GM23338 (cell line): ENCODE measurements around the gene RAB25. TPM values are rescaled to one million over a fixed set of nuclear protein-coding genes. Genes with fewer than 3 reads are reported as not detected.

Experiments used
- ATAC-seq: fragments of 200-7000 bp; cut with Tn5 transposase; 3 replicates; pipeline ENCODE4 v1.9.1; 2020
- DNase-seq: peaks from one replicate; pipeline ENCODE4 v3.0.0-alpha.2; 2015; ENCODE audit warnings: low spot score
- H2AFZ ChIP-seq: fragments of 200-600 bp; sonication (generic); 2 replicates; pipeline ENCODE4 v1.8.0; 2016; ENCODE audit warnings: antibody characterized with exemption, mild to moderate bottlenecking, moderate library complexity
- H3F3A ChIP-seq: fragments of 200-600 bp; sonication (generic); replicated peaks from 2 replicates; pipeline ENCODE4 v1.8.0; 2017; ENCODE audit warnings: antibody characterized with exemption, mixed run types, low read depth
- H3K27ac ChIP-seq: fragments of 200-600 bp; sonication (generic); 2 replicates; pipeline ENCODE4 v1.6.1; 2016; ENCODE audit warnings: low read depth
- H3K27me3 ChIP-seq: fragments of 200-600 bp; sonication (generic); 2 replicates; pipeline ENCODE4 v1.8.0; 2016; ENCODE audit warnings: mild to moderate bottlenecking, mixed run types, moderate library complexity; ENCODE audit not compliant: insufficient read depth
- H3K36me3 ChIP-seq: fragments of 200-600 bp; sonication (generic); 2 replicates; pipeline ENCODE4 v1.8.0; 2016; ENCODE audit warnings: mild to moderate bottlenecking; ENCODE audit not compliant: insufficient read depth
- H3K4me1 ChIP-seq: fragments of 200-600 bp; sonication (generic); 2 replicates; pipeline ENCODE4 v1.8.0; 2016; ENCODE audit warnings: mild to moderate bottlenecking, moderate library complexity; ENCODE audit not compliant: insufficient read depth
- H3K4me2 ChIP-seq: fragments of 200-600 bp; sonication (generic); 2 replicates; pipeline ENCODE4 v1.7.1; 2017; ENCODE audit warnings: mixed run types
- H3K4me3 ChIP-seq: fragments of 200-600 bp; sonication (generic); 2 replicates; pipeline ENCODE4 v1.6.1; 2016; ENCODE audit warnings: mixed run types
- H3K79me2 ChIP-seq: fragments of 200-600 bp; sonication (generic); replicated peaks from 2 replicates; pipeline ENCODE4 v1.8.0; 2017; ENCODE audit warnings: mild to moderate bottlenecking; ENCODE audit not compliant: insufficient read depth
- H3K9me2 ChIP-seq: fragments of 200-600 bp; sonication (generic); 2 replicates; pipeline ENCODE4 v1.8.0; 2017; ENCODE audit not compliant: insufficient read depth
- H4K20me1 ChIP-seq: fragments of 200-600 bp; sonication (generic); replicated peaks from 2 replicates; pipeline ENCODE4 v1.8.0; 2017; ENCODE audit warnings: mild to moderate bottlenecking; ENCODE audit not compliant: insufficient read depth
- H3K27ac Mint-ChIP-seq: 2 replicates; pipeline ENCODE4 v1.8.0; 2020; ENCODE audit warnings: inconsistent platforms, mild to moderate bottlenecking, moderate library complexity, mixed read lengths
- H3K27me3 Mint-ChIP-seq: 3 replicates; pipeline ENCODE4 v1.8.0; 2022; ENCODE audit warnings: low read depth, mild to moderate bottlenecking, moderate library complexity, mixed read lengths, inconsistent platforms; ENCODE audit not compliant: insufficient read depth, poor library complexity
- H3K36me3 Mint-ChIP-seq: 3 replicates; pipeline ENCODE4 v1.8.0; 2021; ENCODE audit warnings: low read depth, mild to moderate bottlenecking, inconsistent platforms, moderate library complexity, mixed read lengths
- H3K4me1 Mint-ChIP-seq: 3 replicates; pipeline ENCODE4 v1.8.0; 2020; ENCODE audit warnings: mild to moderate bottlenecking, inconsistent platforms, mixed read lengths
- H3K4me3 Mint-ChIP-seq: 3 replicates; pipeline ENCODE4 v1.8.0; 2021; ENCODE audit warnings: moderate library complexity, mild to moderate bottlenecking, inconsistent platforms, mixed read lengths
- H3K9me3 Mint-ChIP-seq: 3 replicates; pipeline ENCODE4 v1.8.0; 2020; ENCODE audit warnings: moderate library complexity, mild to moderate bottlenecking, inconsistent platforms, mixed read lengths
- CREB1 ChIP-seq: fragments of 250-450 bp; sonication (Bioruptor Pico); IDR thresholded peaks from 2 replicates; pipeline ENCODE4 v1.5.0; 2020; ENCODE audit warnings: low read depth, mild to moderate bottlenecking, moderate library complexity
- CTCF ChIP-seq, 2 experiments: fragments of 200-600 bp in 1 of 2; sonication (generic) in 1 of 2; conservative IDR thresholded peaks; 2 replicates each; pipeline versions ENCODE4 v1.5.1 to v1.6.1; 2016 to 2017; ENCODE audit warnings: antibody characterized with exemption in 2 of 2, low read depth in 2 of 2, mild to moderate bottlenecking in 2 of 2, moderate library complexity in 1 of 2
- ETS1 ChIP-seq: IDR thresholded peaks from 2 replicates; pipeline ENCODE4 v1.6.1; 2016; ENCODE audit warnings: antibody characterized with exemption
- EZH2 ChIP-seq: fragments of 200-600 bp; sonication (generic); IDR thresholded peaks from one replicate; pipeline ENCODE4 v1.8.0; 2017; ENCODE audit warnings: antibody characterized with exemption, mild to moderate bottlenecking, low read depth; ENCODE audit not compliant: unreplicated experiment
- EZH2phosphoT487 ChIP-seq: fragments of 200-600 bp; sonication (generic); IDR thresholded peaks from one replicate; pipeline ENCODE4 v1.8.1; 2018; ENCODE audit warnings: antibody characterized with exemption; ENCODE audit not compliant: unreplicated experiment
- JUNB ChIP-seq: IDR thresholded peaks from one replicate; pipeline ENCODE4 v1.6.1; 2016; ENCODE audit warnings: antibody characterized with exemption; ENCODE audit not compliant: unreplicated experiment
- NANOG ChIP-seq: IDR thresholded peaks from 2 replicates; pipeline ENCODE4 v1.6.1; 2016; ENCODE audit warnings: antibody characterized with exemption, borderline replicate concordance
- POLR2AphosphoS5 ChIP-seq: IDR thresholded peaks from 2 replicates; pipeline ENCODE4 v1.6.1; 2016; ENCODE audit warnings: antibody characterized with exemption, low read depth
- STAT1 ChIP-seq: IDR thresholded peaks from one replicate; pipeline ENCODE4 v1.6.1; 2016; ENCODE audit warnings: antibody characterized with exemption; ENCODE audit not compliant: unreplicated experiment
- ZNF114 ChIP-seq: fragments of 250-450 bp; sonication (Bioruptor Pico); IDR thresholded peaks from 2 replicates; pipeline ENCODE4 v1.5.0; 2020; ENCODE audit warnings: mild to moderate bottlenecking, moderate library complexity
- ZNF331 ChIP-seq: fragments of 250-450 bp; sonication (Bioruptor Pico); IDR thresholded peaks from 2 replicates; pipeline ENCODE4 v1.5.0; 2020; ENCODE audit warnings: low read depth, mild to moderate bottlenecking, moderate library complexity
- polyA plus RNA-seq: library from polyadenylated mRNA; unstranded; fragments of >200 nt; fragmentation: Nextera tagmentation; extraction: Ambion mirVana; gene quantifications from 2 replicates; pipeline ENCODE4 v1.2.1, GENCODE V29; 2016
- total RNA-seq: library from RNA; depleted of rRNA; stranded (reverse); fragments of >200 nt; shearing (Covaris generic); gene quantifications from 2 replicates; pipeline ENCODE4 v1.2.3, GENCODE V29; 2014
- TF ChIP-seq, protein P1 (sequence below): IDR thresholded peaks from one replicate; pipeline ENCODE4 v1.6.1; 2018; ENCODE audit warnings: antibody characterized with exemption; ENCODE audit not compliant: unreplicated experiment
- TF ChIP-seq, protein P2 (sequence below): fragments of 250-450 bp; sonication (Bioruptor Pico); IDR thresholded peaks from 2 replicates; pipeline ENCODE4 v1.5.0; 2020; ENCODE audit warnings: mild to moderate bottlenecking, moderate library complexity

RAB25 gene
- total and polyA plus RNA-seq, 2 experiments from 2014 or later = 30.0 to 42.7 TPM

GRCh38 chr1:156024801-156025200, 36.2 kb upstream of the RAB25 start:
- Histone ChIP-seq H3K4me2 (no peak overlapping the region), H4K20me1 (0 out of 2 replicates have a peak, but pooled peaks cover 3% of the 10 kb centered on the region), H2AFZ (no peak overlapping the region), H3K36me3 (no peaks in the 10 kb centered on the region), H3K4me1 (peaks cover 6% of the 10 kb centered on the region), H3K4me3 (no peak overlapping the region), H3K79me2 (peaks cover 7% of the 10 kb centered on the region), H3K27me3 (no peaks in the 10 kb centered on the region), H3F3A (0 out of 2 replicates have a peak, but pooled peaks cover 5% of the 10 kb centered on the region), H3K27ac (no peak overlapping the region), H3K9me2 (no peaks in the 10 kb centered on the region)
- H3K4me1 Mint-ChIP-seq = peaks cover 16% of the 10 kb centered on the region
- no peaks in the 10 kb centered on the region for H3K9me3 Mint-ChIP-seq
- peaks cover 6% of the 10 kb centered on the region for H3K36me3 Mint-ChIP-seq
- no peak for DNase-seq
- no peak for ATAC-seq
- TF ChIP-seq, protein P1, sequence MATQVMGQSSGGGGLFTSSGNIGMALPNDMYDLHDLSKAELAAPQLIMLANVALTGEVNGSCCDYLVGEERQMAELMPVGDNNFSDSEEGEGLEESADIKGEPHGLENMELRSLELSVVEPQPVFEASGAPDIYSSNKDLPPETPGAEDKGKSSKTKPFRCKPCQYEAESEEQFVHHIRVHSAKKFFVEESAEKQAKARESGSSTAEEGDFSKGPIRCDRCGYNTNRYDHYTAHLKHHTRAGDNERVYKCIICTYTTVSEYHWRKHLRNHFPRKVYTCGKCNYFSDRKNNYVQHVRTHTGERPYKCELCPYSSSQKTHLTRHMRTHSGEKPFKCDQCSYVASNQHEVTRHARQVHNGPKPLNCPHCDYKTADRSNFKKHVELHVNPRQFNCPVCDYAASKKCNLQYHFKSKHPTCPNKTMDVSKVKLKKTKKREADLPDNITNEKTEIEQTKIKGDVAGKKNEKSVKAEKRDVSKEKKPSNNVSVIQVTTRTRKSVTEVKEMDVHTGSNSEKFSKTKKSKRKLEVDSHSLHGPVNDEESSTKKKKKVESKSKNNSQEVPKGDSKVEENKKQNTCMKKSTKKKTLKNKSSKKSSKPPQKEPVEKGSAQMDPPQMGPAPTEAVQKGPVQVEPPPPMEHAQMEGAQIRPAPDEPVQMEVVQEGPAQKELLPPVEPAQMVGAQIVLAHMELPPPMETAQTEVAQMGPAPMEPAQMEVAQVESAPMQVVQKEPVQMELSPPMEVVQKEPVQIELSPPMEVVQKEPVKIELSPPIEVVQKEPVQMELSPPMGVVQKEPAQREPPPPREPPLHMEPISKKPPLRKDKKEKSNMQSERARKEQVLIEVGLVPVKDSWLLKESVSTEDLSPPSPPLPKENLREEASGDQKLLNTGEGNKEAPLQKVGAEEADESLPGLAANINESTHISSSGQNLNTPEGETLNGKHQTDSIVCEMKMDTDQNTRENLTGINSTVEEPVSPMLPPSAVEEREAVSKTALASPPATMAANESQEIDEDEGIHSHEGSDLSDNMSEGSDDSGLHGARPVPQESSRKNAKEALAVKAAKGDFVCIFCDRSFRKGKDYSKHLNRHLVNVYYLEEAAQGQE = no peak
- no peak for TF ChIP-seq ZNF114 (CRISPR knock-in tag)
- TF ChIP-seq ETS1 = no peak
- no peak for TF ChIP-seq CREB1
- no peak for TF ChIP-seq STAT1
- TF ChIP-seq EZH2phosphoT487 = no peak
- no peak for TF ChIP-seq CTCF (conservative IDR thresholded peaks at IDR 0.05; ENCODE audit: low read depth in 2 of 2)
- TF ChIP-seq, protein P2, sequence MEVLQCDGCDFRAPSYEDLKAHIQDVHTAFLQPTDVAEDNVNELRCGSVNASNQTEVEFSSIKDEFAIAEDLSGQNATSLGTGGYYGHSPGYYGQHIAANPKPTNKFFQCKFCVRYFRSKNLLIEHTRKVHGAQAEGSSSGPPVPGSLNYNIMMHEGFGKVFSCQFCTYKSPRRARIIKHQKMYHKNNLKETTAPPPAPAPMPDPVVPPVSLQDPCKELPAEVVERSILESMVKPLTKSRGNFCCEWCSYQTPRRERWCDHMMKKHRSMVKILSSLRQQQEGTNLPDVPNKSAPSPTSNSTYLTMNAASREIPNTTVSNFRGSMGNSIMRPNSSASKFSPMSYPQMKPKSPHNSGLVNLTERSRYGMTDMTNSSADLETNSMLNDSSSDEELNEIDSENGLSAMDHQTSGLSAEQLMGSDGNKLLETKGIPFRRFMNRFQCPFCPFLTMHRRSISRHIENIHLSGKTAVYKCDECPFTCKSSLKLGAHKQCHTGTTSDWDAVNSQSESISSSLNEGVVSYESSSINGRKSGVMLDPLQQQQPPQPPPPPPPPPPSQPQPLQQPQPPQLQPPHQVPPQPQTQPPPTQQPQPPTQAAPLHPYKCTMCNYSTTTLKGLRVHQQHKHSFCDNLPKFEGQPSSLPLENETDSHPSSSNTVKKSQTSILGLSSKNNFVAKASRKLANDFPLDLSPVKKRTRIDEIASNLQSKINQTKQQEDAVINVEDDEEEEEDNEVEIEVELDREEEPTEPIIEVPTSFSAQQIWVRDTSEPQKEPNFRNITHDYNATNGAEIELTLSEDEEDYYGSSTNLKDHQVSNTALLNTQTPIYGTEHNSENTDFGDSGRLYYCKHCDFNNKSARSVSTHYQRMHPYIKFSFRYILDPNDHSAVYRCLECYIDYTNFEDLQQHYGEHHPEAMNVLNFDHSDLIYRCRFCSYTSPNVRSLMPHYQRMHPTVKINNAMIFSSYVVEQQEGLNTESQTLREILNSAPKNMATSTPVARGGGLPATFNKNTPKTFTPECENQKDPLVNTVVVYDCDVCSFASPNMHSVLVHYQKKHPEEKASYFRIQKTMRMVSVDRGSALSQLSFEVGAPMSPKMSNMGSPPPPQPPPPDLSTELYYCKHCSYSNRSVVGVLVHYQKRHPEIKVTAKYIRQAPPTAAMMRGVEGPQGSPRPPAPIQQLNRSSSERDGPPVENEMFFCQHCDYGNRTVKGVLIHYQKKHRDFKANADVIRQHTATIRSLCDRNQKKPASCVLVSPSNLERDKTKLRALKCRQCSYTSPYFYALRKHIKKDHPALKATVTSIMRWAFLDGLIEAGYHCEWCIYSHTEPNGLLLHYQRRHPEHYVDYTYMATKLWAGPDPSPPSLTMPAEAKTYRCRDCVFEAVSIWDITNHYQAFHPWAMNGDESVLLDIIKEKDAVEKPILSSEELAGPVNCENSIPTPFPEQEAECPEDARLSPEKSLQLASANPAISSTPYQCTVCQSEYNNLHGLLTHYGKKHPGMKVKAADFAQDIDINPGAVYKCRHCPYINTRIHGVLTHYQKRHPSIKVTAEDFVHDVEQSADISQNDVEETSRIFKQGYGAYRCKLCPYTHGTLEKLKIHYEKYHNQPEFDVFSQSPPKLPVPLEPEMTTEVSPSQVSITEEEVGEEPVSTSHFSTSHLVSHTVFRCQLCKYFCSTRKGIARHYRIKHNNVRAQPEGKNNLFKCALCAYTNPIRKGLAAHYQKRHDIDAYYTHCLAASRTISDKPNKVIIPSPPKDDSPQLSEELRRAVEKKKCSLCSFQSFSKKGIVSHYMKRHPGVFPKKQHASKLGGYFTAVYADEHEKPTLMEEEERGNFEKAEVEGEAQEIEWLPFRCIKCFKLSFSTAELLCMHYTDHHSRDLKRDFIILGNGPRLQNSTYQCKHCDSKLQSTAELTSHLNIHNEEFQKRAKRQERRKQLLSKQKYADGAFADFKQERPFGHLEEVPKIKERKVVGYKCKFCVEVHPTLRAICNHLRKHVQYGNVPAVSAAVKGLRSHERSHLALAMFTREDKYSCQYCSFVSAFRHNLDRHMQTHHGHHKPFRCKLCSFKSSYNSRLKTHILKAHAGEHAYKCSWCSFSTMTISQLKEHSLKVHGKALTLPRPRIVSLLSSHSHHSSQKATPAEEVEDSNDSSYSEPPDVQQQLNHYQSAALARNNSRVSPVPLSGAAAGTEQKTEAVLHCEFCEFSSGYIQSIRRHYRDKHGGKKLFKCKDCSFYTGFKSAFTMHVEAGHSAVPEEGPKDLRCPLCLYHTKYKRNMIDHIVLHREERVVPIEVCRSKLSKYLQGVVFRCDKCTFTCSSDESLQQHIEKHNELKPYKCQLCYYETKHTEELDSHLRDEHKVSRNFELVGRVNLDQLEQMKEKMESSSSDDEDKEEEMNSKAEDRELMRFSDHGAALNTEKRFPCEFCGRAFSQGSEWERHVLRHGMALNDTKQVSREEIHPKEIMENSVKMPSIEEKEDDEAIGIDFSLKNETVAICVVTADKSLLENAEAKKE (CRISPR knock-in tag) = no peak
- TF ChIP-seq JUNB = no peak
- no peak for TF ChIP-seq POLR2AphosphoS5
- no peak for TF ChIP-seq ZNF331
- TF ChIP-seq NANOG = no peak
- TF ChIP-seq EZH2 = no peak
- no peak overlapping the region for H3K4me3 Mint-ChIP-seq
- no peak overlapping the region for H3K27ac Mint-ChIP-seq
- peaks cover 5% of the 10 kb centered on the region for H3K27me3 Mint-ChIP-seq
